ENCODE data around the gene HOXA2. TPM values are rescaled to one million over a fixed set of nuclear protein-coding genes. Genes with fewer than 3 reads are reported as not detected.

HOXA2 gene
- total RNA-seq, 1 experiment from 2014 or later = not detected

DNA sequence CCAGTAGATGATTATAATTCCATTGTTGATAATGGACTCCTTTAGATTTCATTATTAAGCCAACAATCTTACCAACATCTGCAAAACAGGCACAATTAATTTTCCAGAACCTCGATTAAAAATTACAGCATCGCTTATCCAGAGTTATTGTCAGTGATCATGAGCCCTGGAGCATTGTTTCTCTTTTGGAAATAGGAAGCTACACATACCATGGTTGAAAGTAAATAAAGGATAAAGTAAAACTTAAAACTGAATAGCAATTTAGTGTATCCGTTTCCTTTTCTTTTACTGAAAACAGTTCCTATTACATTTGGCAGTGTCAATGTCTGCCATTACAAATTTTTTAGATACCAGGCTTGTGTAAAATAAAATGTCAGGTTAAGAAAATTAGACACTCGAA is 9.9 kb upstream of the HOXA2 start:
- H3K27me3 ChIP-seq (replicated peaks; ENCODE audit: insufficient read depth, low read depth, low read length, poor library complexity) = peaks cover 97% of the 10 kb centered on the region
- no peak overlapping the region for H3K4me3 ChIP-seq (ENCODE audit: low read depth, low read length, poor library complexity, severe bottlenecking)
- H3K4me1 ChIP-seq (ENCODE audit: insufficient read depth, low read length, poor library complexity, severe bottlenecking) = no peaks in the 10 kb centered on the region
- H3K27ac ChIP-seq (ENCODE audit: low read depth, low read length, poor library complexity, severe bottlenecking) = no peak overlapping the region
- ChIA-PET CTCF (no interaction called here), POLR2A (ENCODE audit: low non-redundant PET) (no interaction called here)
- no peaks in the 10 kb centered on the region for H3K9me3 ChIP-seq (ENCODE audit: low read depth, low read length, poor library complexity, severe bottlenecking)
- TF ChIP-seq, protein P1, sequence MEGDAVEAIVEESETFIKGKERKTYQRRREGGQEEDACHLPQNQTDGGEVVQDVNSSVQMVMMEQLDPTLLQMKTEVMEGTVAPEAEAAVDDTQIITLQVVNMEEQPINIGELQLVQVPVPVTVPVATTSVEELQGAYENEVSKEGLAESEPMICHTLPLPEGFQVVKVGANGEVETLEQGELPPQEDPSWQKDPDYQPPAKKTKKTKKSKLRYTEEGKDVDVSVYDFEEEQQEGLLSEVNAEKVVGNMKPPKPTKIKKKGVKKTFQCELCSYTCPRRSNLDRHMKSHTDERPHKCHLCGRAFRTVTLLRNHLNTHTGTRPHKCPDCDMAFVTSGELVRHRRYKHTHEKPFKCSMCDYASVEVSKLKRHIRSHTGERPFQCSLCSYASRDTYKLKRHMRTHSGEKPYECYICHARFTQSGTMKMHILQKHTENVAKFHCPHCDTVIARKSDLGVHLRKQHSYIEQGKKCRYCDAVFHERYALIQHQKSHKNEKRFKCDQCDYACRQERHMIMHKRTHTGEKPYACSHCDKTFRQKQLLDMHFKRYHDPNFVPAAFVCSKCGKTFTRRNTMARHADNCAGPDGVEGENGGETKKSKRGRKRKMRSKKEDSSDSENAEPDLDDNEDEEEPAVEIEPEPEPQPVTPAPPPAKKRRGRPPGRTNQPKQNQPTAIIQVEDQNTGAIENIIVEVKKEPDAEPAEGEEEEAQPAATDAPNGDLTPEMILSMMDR (conservative IDR thresholded peaks at IDR 0.05; ENCODE audit: low read depth, low read length) = no peak
- no peak for TF ChIP-seq EZH2 (IDR thresholded peaks at IDR 0.05; ENCODE audit: borderline replicate concordance, low read depth, low read length, poor library complexity, severe bottlenecking)
- intact Hi-C loops (cut with micrococcal nuclease; ENCODE audit: unreplicated experiment) = no loop called here
- no TSS peak for BruUV-seq (replicated peaks)
- DNase-seq (ENCODE audit: low spot score) = no peak
- no peaks in the 10 kb centered on the region for H3K36me3 ChIP-seq (ENCODE audit: insufficient read depth, low read length, poor library complexity, severe bottlenecking)

- no peak for TF ChIP-seq EZH2 (IDR thresholded peaks at IDR 0.05; ENCODE audit: borderline replicate concordance, low read depth, low read length, poor library complexity, severe bottlenecking)
- TF ChIP-seq, protein P1 (conservative IDR thresholded peaks at IDR 0.05; ENCODE audit: low read depth, low read length) = no peak
- no TSS peak for BruUV-seq (replicated peaks)
- H3K27ac ChIP-seq (ENCODE audit: low read depth, low read length, poor library complexity, severe bottlenecking) = no peak overlapping the region
- H3K4me1 ChIP-seq (ENCODE audit: insufficient read depth, low read length, poor library complexity, severe bottlenecking) = no peaks in the 10 kb centered on the region
- no peaks in the 10 kb centered on the region for H3K36me3 ChIP-seq (ENCODE audit: insufficient read depth, low read length, poor library complexity, severe bottlenecking)
- intact Hi-C loops (cut with micrococcal nuclease; ENCODE audit: unreplicated experiment) = no loop called here
- no peak for DNase-seq (ENCODE audit: low spot score)
- H3K27me3 ChIP-seq (replicated peaks; ENCODE audit: insufficient read depth, low read depth, low read length, poor library complexity) = peaks cover 97% of the 10 kb centered on the region
- H3K9me3 ChIP-seq (ENCODE audit: low read depth, low read length, poor library complexity, severe bottlenecking) = no peaks in the 10 kb centered on the region
- ChIA-PET CTCF (no interaction called here), POLR2A (ENCODE audit: low non-redundant PET) (no interaction called here)
- H3K4me3 ChIP-seq (ENCODE audit: low read depth, low read length, poor library complexity, severe bottlenecking) = no peak overlapping the region
These were observed 9.3 kb upstream of the HOXA2 start for GRCh38 chr7:27111751-27112277.

DNA sequence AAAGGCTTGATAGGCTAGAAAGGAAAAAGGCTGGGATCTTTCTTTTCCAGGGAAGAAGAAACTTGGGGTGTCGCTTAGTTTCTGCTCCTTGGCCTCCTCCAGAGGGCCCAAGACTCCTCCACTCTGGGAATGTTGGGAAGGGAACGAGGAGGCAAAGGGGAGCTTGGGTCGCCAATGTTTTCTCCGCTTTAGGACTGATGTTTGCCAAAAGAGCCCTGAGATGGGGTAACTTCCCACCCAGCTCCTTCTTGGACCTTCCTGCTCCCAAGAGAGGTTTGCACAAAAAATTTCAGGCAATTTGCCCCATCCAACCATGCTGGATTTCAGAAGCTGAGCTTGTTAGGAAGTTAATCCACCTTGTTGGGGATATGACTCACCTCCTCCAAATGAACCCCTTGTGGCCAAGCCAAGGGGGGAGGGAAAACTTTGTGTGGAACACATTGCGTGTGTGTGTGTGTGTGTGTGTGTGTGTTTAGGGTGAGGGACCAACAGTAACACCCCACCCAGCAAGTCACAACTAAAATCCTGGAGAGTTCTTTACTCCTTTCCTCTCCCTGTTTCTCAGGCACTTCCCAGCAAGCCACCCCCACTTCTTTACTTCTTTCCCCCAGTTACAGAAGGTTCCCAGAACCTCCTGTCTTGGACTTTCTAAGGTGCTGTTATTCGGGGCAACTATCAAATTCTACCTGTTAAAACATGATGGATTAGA is 8.7 kb upstream of the HOXA2 start:
- Histone ChIP-seq H3K9me3 (ENCODE audit: low read depth, low read length, poor library complexity, severe bottlenecking) (no peaks in the 10 kb centered on the region), H3K4me3 (ENCODE audit: low read depth, low read length, poor library complexity, severe bottlenecking) (no peak overlapping the region), H3K27me3 (replicated peaks; ENCODE audit: insufficient read depth, low read depth, low read length, poor library complexity) (peaks cover 97% of the 10 kb centered on the region), H3K36me3 (ENCODE audit: insufficient read depth, low read length, poor library complexity, severe bottlenecking) (no peaks in the 10 kb centered on the region), H3K4me1 (ENCODE audit: insufficient read depth, low read length, poor library complexity, severe bottlenecking) (no peaks in the 10 kb centered on the region), H3K27ac (ENCODE audit: low read depth, low read length, poor library complexity, severe bottlenecking) (no peak overlapping the region)
- no TSS peak for BruUV-seq (replicated peaks)
- ChIA-PET CTCF (no interaction called here), POLR2A (ENCODE audit: low non-redundant PET) (no interaction called here)
- DNase-seq (ENCODE audit: low spot score) = no peak
- intact Hi-C loops (cut with micrococcal nuclease; ENCODE audit: unreplicated experiment) = no loop called here
- TF ChIP-seq, protein P1 (conservative IDR thresholded peaks at IDR 0.05; ENCODE audit: low read depth, low read length) = no peak
- no peak for TF ChIP-seq EZH2 (IDR thresholded peaks at IDR 0.05; ENCODE audit: borderline replicate concordance, low read depth, low read length, poor library complexity, severe bottlenecking)
